CD4-positive, alpha-beta T cell (primary cell): ENCODE results near the gene TRPV5. TPM values are rescaled to one million over a fixed set of nuclear protein-coding genes. Genes with fewer than 3 reads are reported as not detected.

Experiments
- ATAC-seq: fragments of 200-7000 bp; cut with Tn5 transposase; one replicate; pipeline ENCODE4 v1.10.0; 2022; ENCODE audit warnings: mild to moderate bottlenecking; ENCODE audit not compliant: poor library complexity
- CTCF ChIA-PET: fragments of 350-600 bp; sonication (Branson Sonifier 250); formaldehyde crosslinking; loops from one replicate; lab custom pipeline; 2021; ENCODE audit warnings: antibody characterized with exemption, inconsistent platforms; lab: Charles Lee
- POLR2A ChIA-PET: fragments of 350-600 bp; sonication (Branson Sonifier 250); formaldehyde crosslinking; loops from one replicate; lab custom pipeline; 2021; ENCODE audit warnings: antibody characterized with exemption, inconsistent platforms; lab: Charles Lee
- DNase-seq, 14 experiments: peaks; one replicate each; pipeline ENCODE4 v3.0.0-alpha.2; 2013 to 2020; ENCODE audit warnings: mixed read lengths in 2 of 14
- H3K27ac ChIP-seq, 2 donors: one replicate each; pipeline versions ENCODE4 v1.5.1 to v1.7.0; 2013; ENCODE audit warnings: low read length in 2 of 2, low read depth in 1 of 2, mild to moderate bottlenecking in 1 of 2
- H3K27me3 ChIP-seq, 2 experiments: 1 replicate in 1 of 2; 2 replicates in 1 of 2; pipeline versions ENCODE4 v1.6.1 to v1.7.0; 2013; ENCODE audit warnings: low read length in 2 of 2, control low read depth in 1 of 2, mild to moderate bottlenecking in 1 of 2, moderate library complexity in 1 of 2; ENCODE audit not compliant: insufficient read depth in 2 of 2, control insufficient read depth in 1 of 2
- H3K36me3 ChIP-seq: one replicate; pipeline ENCODE4 v1.6.1; 2013; ENCODE audit warnings: low read length, control low read depth; ENCODE audit not compliant: insufficient read depth
- H3K4me1 ChIP-seq: one replicate; pipeline ENCODE4 v1.6.1; 2013; ENCODE audit warnings: low read length, control low read depth; ENCODE audit not compliant: insufficient read depth
- H3K4me3 ChIP-seq: one replicate; pipeline ENCODE4 v1.5.1; 2013; ENCODE audit warnings: mild to moderate bottlenecking, low read length, moderate library complexity
- H3K9me3 ChIP-seq, 2 experiments: 1 replicate in 1 of 2; 2 replicates in 1 of 2; pipeline versions ENCODE4 v1.6.1 to v1.7.0; 2013; ENCODE audit warnings: low read length in 2 of 2, mild to moderate bottlenecking in 2 of 2, control low read depth in 1 of 2, moderate library complexity in 1 of 2; ENCODE audit not compliant: control insufficient read depth in 1 of 2, insufficient read depth in 1 of 2
- H3K27ac Mint-ChIP-seq: one replicate; pipeline ENCODE4 v1.8.0; 2020; ENCODE audit warnings: mixed read lengths
- H3K27me3 Mint-ChIP-seq: one replicate; pipeline ENCODE4 v1.8.0; 2021; ENCODE audit warnings: mixed read lengths
- H3K36me3 Mint-ChIP-seq: one replicate; pipeline ENCODE4 v1.8.0; 2021; ENCODE audit warnings: low read depth, mixed read lengths
- H3K4me1 Mint-ChIP-seq: one replicate; pipeline ENCODE4 v1.8.0; 2021; ENCODE audit warnings: low read depth, mixed read lengths
- H3K4me3 Mint-ChIP-seq: one replicate; pipeline ENCODE4 v1.8.0; 2020; ENCODE audit warnings: mild to moderate bottlenecking, mixed read lengths
- H3K9me3 Mint-ChIP-seq: one replicate; pipeline ENCODE4 v1.8.0; 2020; ENCODE audit warnings: mixed read lengths
- CTCF ChIP-seq: fragments of 200-600 bp; IDR thresholded peaks from one replicate; pipeline ENCODE4 v1.8.0; 2022; ENCODE audit warnings: antibody characterized with exemption, mild to moderate bottlenecking
- intact Hi-C, 2 experiments: fragments of 100-400 bp; cut with DNase I in 1 of 2; cut with micrococcal nuclease in 1 of 2; formaldehyde crosslinking; loops; one replicate each; pipeline versions ENCODE4 v1.15.1 to v1.9.0; 2023 to 2025; cut with DNase I, micrococcal nuclease
- total RNA-seq, 174 experiments: library from RNA in 2 of 174; stranded (reverse) in 2 of 174; gene quantifications; one replicate each; pipeline ENCODE4 v1.2.3 and lab custom pipeline; 2021 to 2026

TRPV5 gene
- total RNA-seq, 2 experiments from 2014 or later = not detected

DNA sequence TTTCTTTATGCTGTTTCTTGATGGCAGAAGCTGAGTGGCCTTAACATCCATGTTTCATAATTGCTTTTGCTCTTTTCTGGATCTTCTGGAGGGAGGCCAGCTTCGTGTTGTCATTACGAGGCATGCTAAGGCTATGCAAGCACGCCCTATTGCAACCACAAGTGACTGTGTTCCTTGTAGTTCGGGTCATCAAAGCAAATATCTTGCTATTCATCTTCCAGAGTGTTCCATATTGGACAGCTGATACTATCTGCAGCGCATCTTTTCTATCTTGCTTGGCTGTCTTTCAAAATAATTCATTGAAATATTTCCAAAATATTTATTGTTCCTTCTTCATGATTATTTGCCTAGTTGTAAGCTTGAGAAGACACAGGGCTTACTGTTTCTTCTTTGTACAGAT lies 73.7 kb downstream of the TRPV5 start:
- intact Hi-C loops = loop anchor here in 1 of 2 experiments (10.0 kb wide), 4 partner anchors 45 to 525 kb away; partner anchors contain the start of genes CASP2, TMEM139 and ZYX
- Histone ChIP-seq H3K27me3 (no peaks in the 10 kb centered on the region), H3K9me3 (no peaks in the 10 kb centered on the region), H3K4me3 (no peak overlapping the region), H3K4me1 (peaks cover 24% of the 10 kb centered on the region), H3K36me3 (peaks cover 8% of the 10 kb centered on the region), H3K27ac (no peak overlapping the region)
- no peak for TF ChIP-seq CTCF
- ChIA-PET POLR2A (interaction anchor here (3.9 kb wide), 1 partner anchor 51 kb away, joined by 18 read pairs; no protein-coding TSS in a partner anchor), CTCF (no interaction called here)
- Mint-ChIP-seq H3K27ac (peak overlapping the region; percentile 12), H3K4me1 (peaks cover 48% of the 10 kb centered on the region), H3K4me3 (peak overlapping the region; percentile 39), H3K27me3 (no peaks in the 10 kb centered on the region), H3K36me3 (peaks cover 39% of the 10 kb centered on the region), H3K9me3 (no peaks in the 10 kb centered on the region)
- DNase-seq = no peak
- ATAC-seq = no peak

DNA sequence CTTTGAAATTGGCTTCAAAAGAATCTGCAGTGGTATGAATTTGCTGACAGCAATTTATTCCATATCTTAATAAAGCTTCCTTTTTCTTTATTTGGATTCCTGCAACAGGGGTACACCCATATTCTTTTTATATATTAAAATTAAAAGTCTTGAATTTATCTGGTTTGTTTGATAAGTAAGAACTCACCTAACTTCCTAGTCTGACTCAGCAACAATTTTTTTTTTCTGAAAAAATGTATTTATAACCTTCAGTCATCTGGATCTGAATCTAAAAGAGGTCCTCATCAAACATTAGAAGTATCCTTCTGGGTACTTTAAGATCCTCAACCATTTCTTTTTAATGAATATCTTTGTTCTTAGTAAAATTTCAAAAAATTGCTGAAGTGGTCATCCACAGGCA lies 74.1 kb downstream of the TRPV5 start:
- no peak overlapping the region for H3K4me3 ChIP-seq
- H3K4me1 ChIP-seq = peaks cover 24% of the 10 kb centered on the region
- Mint-ChIP-seq H3K4me3 (peak overlapping the region; percentile 39), H3K27me3 (no peaks in the 10 kb centered on the region), H3K9me3 (no peaks in the 10 kb centered on the region), H3K36me3 (peaks cover 37% of the 10 kb centered on the region), H3K27ac (peak overlapping the region; percentile 12), H3K4me1 (peaks cover 48% of the 10 kb centered on the region)
- DNase-seq = no peak
- peaks cover 8% of the 10 kb centered on the region for H3K36me3 ChIP-seq
- no peak for TF ChIP-seq CTCF
- no peaks in the 10 kb centered on the region for H3K27me3 ChIP-seq
- no peak for ATAC-seq
- H3K27ac ChIP-seq = no peak overlapping the region
- ChIA-PET CTCF (no interaction called here), POLR2A (interaction anchor here (3.9 kb wide), 1 partner anchor 51 kb away, joined by 18 read pairs; no protein-coding TSS in a partner anchor)
- intact Hi-C loops = loop anchor here in 1 of 2 experiments (10.0 kb wide), 3 partner anchors 355 to 525 kb away; partner anchors contain the start of genes CASP2, TMEM139 and ZYX
- no peaks in the 10 kb centered on the region for H3K9me3 ChIP-seq

Other genes starting within 250 kb of the TRPV5 start
- gene PRSS1, start 184.3 kb downstream of the TRPV5 start, total RNA-seq = not detected
- not detected for gene PRSS2, start 162.8 kb downstream of the TRPV5 start, total RNA-seq
- gene EPHB6, start 78.7 kb downstream of the TRPV5 start, total RNA-seq = 10 to 100 TPM; 50.7 to 55.8 TPM
- not detected for gene TRPV6, start 48.0 kb downstream of the TRPV5 start, total RNA-seq
- not detected for gene LLCFC1, start 5.7 kb upstream of the TRPV5 start, total RNA-seq
- under 1 TPM in 1 of 2 experiments, not detected in 1; 0.19 TPM for gene KEL, start 28.6 kb upstream of the TRPV5 start, total RNA-seq
- not detected for gene OR9A2, start 93.4 kb upstream of the TRPV5 start, total RNA-seq
- not detected for gene OR6V1, start 118.6 kb upstream of the TRPV5 start, total RNA-seq
- not detected for gene PIP, start 198.3 kb upstream of the TRPV5 start, total RNA-seq
- not detected for gene TAS2R39, start 249.7 kb upstream of the TRPV5 start, total RNA-seq